GM18861 (cell line): ENCODE measurements around the gene DNAJB4.
"Not testable (repeated sequence)": the region's sequence is repeated elsewhere in the genome, so short reads cannot be mapped to it uniquely, and the experiment has no call there.

ENCODE experiments used
- ATAC-seq: cut with Tn5 transposase; IDR thresholded peaks from one replicate; pipeline ENCODE4 v1.9.1; 2021; ENCODE audit not compliant: unreplicated experiment

DNAJB4 gene

GRCh38 chr1:78061825-78062523 lies 57.2 kb downstream of the DNAJB4 start:
- no peak for ATAC-seq

GRCh38 chr1:78064886-78065285 lies 60.1 kb downstream of the DNAJB4 start:
- not testable (repeated sequence) for ATAC-seq
